ENCODE results near the gene NSMF.

NSMF gene

GRCh38 chr9:137491735-137492432 is 32.8 kb upstream of the NSMF start:
- no peak for DNase-seq

GRCh38 chr9:137490532-137491186 is 31.5 kb upstream of the NSMF start:
- DNase-seq: no peak

- no peak for DNase-seq
Observed at GRCh38 chr9:137488906-137489305, 29.8 kb upstream of the NSMF start.

GRCh38 chr9:137488327-137488653 is 29.2 kb upstream of the NSMF start:
- DNase-seq: peak; percentile 39

GRCh38 chr9:137487454-137488326 is 28.6 kb upstream of the NSMF start:
- peak; percentile 66 for DNase-seq

GRCh38 chr9:137486545-137487453 is 27.7 kb upstream of the NSMF start:
- DNase-seq: no peak

GRCh38 chr9:137486141-137486490 is 27.0 kb upstream of the NSMF start:
- DNase-seq: no peak

- no peak for DNase-seq
Observed at GRCh38 chr9:137485343-137486140, 26.4 kb upstream of the NSMF start.

- DNase-seq: no peak
Observed at GRCh38 chr9:137484551-137485315, 25.6 kb upstream of the NSMF start.

- no peak for DNase-seq
Observed at GRCh38 chr9:137482094-137482781, 23.1 kb upstream of the NSMF start.

- no peak for DNase-seq
Observed at GRCh38 chr9:137480686-137481683, 21.9 kb upstream of the NSMF start.

GRCh38 chr9:137479892-137480685 is 21.0 kb upstream of the NSMF start:
- DNase-seq: no peak

GRCh38 chr9:137478962-137479861 is 20.1 kb upstream of the NSMF start:
- no peak for DNase-seq

- DNase-seq: no peak
Observed at GRCh38 chr9:137478613-137478961, 19.5 kb upstream of the NSMF start.

GRCh38 chr9:137477778-137478612 is 18.9 kb upstream of the NSMF start:
- DNase-seq: no peak

GRCh38 chr9:137476856-137477255 is 17.7 kb upstream of the NSMF start:
- DNase-seq: no peak
